SK-N-SH (cell line): ENCODE measurements around the gene COMMD8. TPM values are rescaled to one million over a fixed set of nuclear protein-coding genes. Genes with fewer than 3 reads are reported as not detected.

Experiments
- CTCF ChIA-PET: fragments of 300-600, 350-600 bp; formaldehyde crosslinking; extraction: SDS; loops from one replicate; lab custom pipeline; 2021; lab: Yijun Ruan, JAX
- POLR2A ChIA-PET: fragments of 350-600 bp; sonication (Branson Sonifier 250); formaldehyde crosslinking; extraction: SDS; loops from one replicate; lab custom pipeline; 2020; ENCODE audit warnings: antibody characterized with exemption, inconsistent platforms; lab: Yijun Ruan, JAX
- DNase-seq: peaks from one replicate; pipeline ENCODE4 v3.0.0; 2012
- H2AFZ ChIP-seq: fragments of 200-600 bp; sonication (generic); 2 replicates; pipeline ENCODE4 v1.8.1; 2016; ENCODE audit warnings: antibody characterized with exemption, mild to moderate bottlenecking, low read depth
- H3F3A ChIP-seq: fragments of 200-600 bp; sonication (generic); replicated peaks from 2 replicates; pipeline ENCODE3; 2016; ENCODE audit warnings: antibody characterized with exemption, mild to moderate bottlenecking; ENCODE audit not compliant: insufficient read depth
- H3K27ac ChIP-seq, 2 experiments: fragments of 200-500 bp in 1 of 2; fragments of 200-600 bp in 1 of 2; sonication (Bioruptor generic) in 1 of 2; sonication (generic), shearing (Covaris generic) in 1 of 2; 2 replicates each; pipeline versions ENCODE4 v1.5.1 to v1.6.1; 2014 to 2016; ENCODE audit warnings: low read depth in 2 of 2, inconsistent platforms in 1 of 2, low read length in 1 of 2, mild to moderate bottlenecking in 1 of 2, mixed read lengths in 1 of 2
- H3K27me3 ChIP-seq: fragments of 200-600 bp; sonication (generic), shearing (Covaris generic); 2 replicates; pipeline ENCODE4 v1.6.1; 2016; ENCODE audit warnings: mixed run types; ENCODE audit not compliant: insufficient read depth
- H3K36me3 ChIP-seq, 2 experiments: fragments of 200-500 bp in 1 of 2; fragments of 200-600 bp in 1 of 2; sonication (Bioruptor generic) in 1 of 2; sonication (generic) in 1 of 2; replicated peaks in 1 of 2; 2 replicates each; pipeline versions ENCODE3 to v1.5.1; 2014 to 2016; ENCODE audit warnings: low read length in 1 of 2, mild to moderate bottlenecking in 1 of 2; ENCODE audit not compliant: insufficient read depth in 2 of 2, control insufficient read depth in 1 of 2
- H3K4me1 ChIP-seq, 2 experiments: fragments of 200-500 bp in 1 of 2; fragments of 200-600 bp in 1 of 2; sonication (Bioruptor generic) in 1 of 2; sonication (generic), shearing (Covaris generic) in 1 of 2; 2 replicates each; pipeline versions ENCODE4 v1.5.1 to v1.6.1; 2014 to 2016; ENCODE audit warnings: low read depth in 1 of 2, low read length in 1 of 2, mixed run types in 1 of 2; ENCODE audit not compliant: insufficient read depth in 2 of 2, control insufficient read depth in 1 of 2
- H3K4me2 ChIP-seq: fragments of 200-600 bp; sonication (generic), shearing (Covaris generic); 2 replicates; pipeline ENCODE4 v1.6.1; 2017; ENCODE audit warnings: mixed run types
- H3K4me3 ChIP-seq, 2 experiments: fragments of 200-500 bp in 1 of 2; fragments of 200-600 bp in 1 of 2; sonication (Bioruptor generic) in 1 of 2; sonication (generic), shearing (Covaris generic) in 1 of 2; 2 replicates each; pipeline versions ENCODE4 v1.5.1 to v1.8.1; 2014 to 2016; ENCODE audit warnings: low read depth in 2 of 2, inconsistent platforms in 1 of 2, low read length in 1 of 2, mild to moderate bottlenecking in 1 of 2, mixed read lengths in 1 of 2, moderate library complexity in 1 of 2
- H3K79me2 ChIP-seq: fragments of 200-600 bp; sonication (generic); 2 replicates; pipeline ENCODE4 v1.8.1; 2017; ENCODE audit warnings: mild to moderate bottlenecking; ENCODE audit not compliant: insufficient read depth
- H3K9ac ChIP-seq: fragments of 200-600 bp; sonication (generic); 2 replicates; pipeline ENCODE4 v1.6.1; 2017; ENCODE audit warnings: mixed run types
- H3K9me2 ChIP-seq: fragments of 200-600 bp; sonication (generic); 2 replicates; pipeline ENCODE4 v1.6.1; 2017; ENCODE audit warnings: mixed run types
- H3K9me3 ChIP-seq: fragments of 200-600 bp; sonication (generic); 2 replicates; pipeline ENCODE4 v1.6.1; 2017; ENCODE audit warnings: mixed run types, mild to moderate bottlenecking, moderate library complexity
- H4K20me1 ChIP-seq: fragments of 200-600 bp; sonication (generic); 2 replicates; pipeline ENCODE4 v1.6.1; 2017; ENCODE audit warnings: mild to moderate bottlenecking, mixed run types; ENCODE audit not compliant: insufficient read depth
- CHD2 ChIP-seq: fragments of 150-350 bp; IDR thresholded peaks from 2 replicates; pipeline ENCODE4 v1.6.1; 2018; ENCODE audit warnings: low read length; ENCODE audit not compliant: partially characterized antibody
- CTCF ChIP-seq: fragments of 200-600 bp; sonication (generic); IDR thresholded peaks from 2 replicates; pipeline ENCODE4 v1.6.1; 2017; ENCODE audit warnings: antibody characterized with exemption, mild to moderate bottlenecking, moderate library complexity
- EP300 ChIP-seq, 2 experiments: IDR thresholded peaks; 2 replicates each; pipeline versions ENCODE4 v1.4.0 to v1.6.1; 2012; ENCODE audit warnings: borderline replicate concordance in 1 of 2, low read depth in 1 of 2, low read length in 1 of 2
- FOXJ3 ChIP-seq: sonication (generic); formaldehyde crosslinking; IDR thresholded peaks from 2 replicates; pipeline ENCODE4 v1.5.1; 2020; ENCODE audit warnings: mild to moderate bottlenecking, missing genetic modification reagents
- FOXM1 ChIP-seq: IDR thresholded peaks from 2 replicates; pipeline ENCODE4 v1.4.0; 2012; ENCODE audit warnings: low read depth, mild to moderate bottlenecking
- GABPA ChIP-seq: IDR thresholded peaks from 2 replicates; pipeline ENCODE4 v1.4.0; 2012; ENCODE audit warnings: low read depth, mild to moderate bottlenecking
- IRF3 ChIP-seq: fragments of 150-350 bp; IDR thresholded peaks from 2 replicates; pipeline ENCODE4 v1.6.1; 2016; ENCODE audit warnings: mild to moderate bottlenecking, low read depth, low read length
- NFIC ChIP-seq: IDR thresholded peaks from 2 replicates; pipeline ENCODE4 v1.4.0; 2012; ENCODE audit warnings: borderline replicate concordance
- NRF1 ChIP-seq: IDR thresholded peaks from 2 replicates; pipeline ENCODE4 v1.6.1; 2012; ENCODE audit warnings: low read depth, mild to moderate bottlenecking, low read length
- POLR2AphosphoS5 ChIP-seq: IDR thresholded peaks from 2 replicates; pipeline ENCODE4 v1.6.1; 2012; ENCODE audit warnings: low read depth, low read length
- RAD21 ChIP-seq: IDR thresholded peaks from 2 replicates; pipeline ENCODE4 v1.6.1; 2012; ENCODE audit warnings: mild to moderate bottlenecking, low read length
- RCOR1 ChIP-seq: fragments of 150-350 bp; IDR thresholded peaks from 2 replicates; pipeline ENCODE4 v1.6.1; 2017; ENCODE audit warnings: antibody characterized with exemption, low read length
- RFX5 ChIP-seq: IDR thresholded peaks from 2 replicates; pipeline ENCODE4 v1.6.1; 2012; ENCODE audit warnings: mild to moderate bottlenecking, improper control_type of control experiment, low read length
- SIN3A ChIP-seq: IDR thresholded peaks from 2 replicates; pipeline ENCODE4 v1.6.1; 2012; ENCODE audit warnings: low read depth, mild to moderate bottlenecking, low read length, moderate library complexity, borderline replicate concordance
- SMC3 ChIP-seq: IDR thresholded peaks from 2 replicates; pipeline ENCODE4 v1.6.1; 2012; ENCODE audit warnings: low read depth, low read length, improper control_type of control experiment
- TAF1 ChIP-seq: IDR thresholded peaks from 2 replicates; pipeline ENCODE4 v1.6.1; 2012; ENCODE audit warnings: low read depth, mild to moderate bottlenecking, low read length, moderate library complexity, borderline replicate concordance
- TCF12 ChIP-seq: IDR thresholded peaks from 2 replicates; pipeline ENCODE4 v1.4.0; 2012
- TEAD4 ChIP-seq: IDR thresholded peaks from 2 replicates; pipeline ENCODE4 v1.4.0; 2012; ENCODE audit warnings: mild to moderate bottlenecking, borderline replicate concordance; ENCODE audit not compliant: insufficient read depth
- USF1 ChIP-seq: IDR thresholded peaks from 2 replicates; pipeline ENCODE4 v1.4.0; 2012; ENCODE audit warnings: low read depth, borderline replicate concordance
- USF2 ChIP-seq: fragments of 150-350 bp; IDR thresholded peaks from 2 replicates; pipeline ENCODE4 v1.6.1; 2017; ENCODE audit warnings: antibody characterized with exemption, low read length, low read depth, borderline replicate concordance
- YY1 ChIP-seq: IDR thresholded peaks from 2 replicates; pipeline ENCODE4 v1.4.0; 2012; ENCODE audit warnings: low read depth, mild to moderate bottlenecking
- WGBS: methylation state at CpG from one replicate; pipeline ENCODE4 v1.1.6; 2017; ENCODE audit warnings: low lambda C conversion rate; 5-methylcytosine and 5-hydroxymethylcytosine counted together
- polyA plus RNA-seq, 3 experiments: library from polyadenylated mRNA; depleted of rRNA; stranded (reverse); fragments of >200 nt; gene quantifications; 2 replicates each; pipeline ENCODE4 v1.2.3, GENCODE V29; 2012

COMMD8 gene
- polyA plus RNA-seq, 1 of the 3 experiments (the other 2 are of a cell fraction) = 7.0 TPM

- H3K27me3 ChIP-seq = no peaks in the 10 kb centered on the region
- peaks cover 4% of the 10 kb centered on the region for H3F3A ChIP-seq
- H3K9me3 ChIP-seq = no peaks in the 10 kb centered on the region
- no peak overlapping the region for H3K4me2 ChIP-seq
- no peaks in the 10 kb centered on the region for H3K79me2 ChIP-seq
- H4K20me1 ChIP-seq = no peaks in the 10 kb centered on the region
- peaks cover 0 to 8% of the 10 kb centered on the region in 2 experiments; a peak in 2 of 4 replicates for H3K4me1 ChIP-seq
- no peak overlapping the region for H2AFZ ChIP-seq
- CTCF ChIA-PET = no interaction called here
- TF ChIP-seq GABPA (no peak), EP300 (IDR thresholded peaks at IDR 0.05; ENCODE audit: borderline replicate concordance in 1 of 2, low read depth in 1 of 2, low read length in 1 of 2) (no peak), CTCF (no peak), FOXM1 (no peak), TCF12 (no peak), SMC3 (no peak), RCOR1 (no peak), NRF1 (no peak), FOXJ3 (CRISPR knock-in tag) (no peak), IRF3 (no peak), CHD2 (no peak), USF1 (no peak), TAF1 (no peak), TEAD4 (no peak)
- TF ChIP-seq, all 33 proteins: peak for 0
- no peak overlapping the region for H3K9ac ChIP-seq
- no peak overlapping the region for H3K4me3 ChIP-seq
- no peaks in the 10 kb centered on the region for H3K9me2 ChIP-seq
- no peak for DNase-seq
- POLR2A ChIA-PET = no interaction called here
- no peaks in the 10 kb centered on the region for H3K36me3 ChIP-seq
- 83% methylated on average over 4 of the region's 4 CpGs for WGBS
- no peak overlapping the region for H3K27ac ChIP-seq
These were observed 11.3 kb upstream of the COMMD8 start for GRCh38 chr4:47474799-47475198.

GRCh38 chr4:47473141-47473750 lies 9.7 kb upstream of the COMMD8 start:
- Histone ChIP-seq H3K4me3 (no peak overlapping the region), H3K4me2 (no peak overlapping the region), H3F3A (peaks cover 4% of the 10 kb centered on the region), H4K20me1 (no peaks in the 10 kb centered on the region), H3K4me1 (peaks cover 0 to 19% of the 10 kb centered on the region in 2 experiments; a peak in 2 of 4 replicates), H3K9me3 (no peaks in the 10 kb centered on the region), H3K9me2 (no peaks in the 10 kb centered on the region), H2AFZ (no peak overlapping the region), H3K27me3 (no peaks in the 10 kb centered on the region), H3K79me2 (no peaks in the 10 kb centered on the region), H3K9ac (no peak overlapping the region), H3K36me3 (no peaks in the 10 kb centered on the region), H3K27ac (no peak overlapping the region)
- no peak for DNase-seq
- ChIA-PET CTCF (interaction anchor here (1.3 kb wide), 1 partner anchor 90 kb away, joined by 6 read pairs; no protein-coding TSS in a partner anchor), POLR2A (no interaction called here)
- WGBS = 88% methylated on average over 3 of the region's 3 CpGs
- TF ChIP-seq RAD21 (no peak), YY1 (no peak), FOXJ3 (CRISPR knock-in tag) (no peak), POLR2AphosphoS5 (no peak), SIN3A (no peak), SMC3 (no peak), RFX5 (no peak), NFIC (no peak), USF2 (no peak)
